Keratinocyte (primary cell): ENCODE measurements around the gene COL11A2. TPM values are rescaled to one million over a fixed set of nuclear protein-coding genes. Genes with fewer than 3 reads are reported as not detected.

Source experiments
- DNase-seq: peaks from one replicate; pipeline ENCODE4 v3.0.0-alpha.2; 2011; ENCODE audit warnings: low read depth, missing footprints, low spot score
- FAIRE-seq: peaks from 2 replicates; lab custom pipeline; 2011; peaks lifted over from hg19 to GRCh38; lab: Jason Lieb, UNC
- H2AFZ ChIP-seq: 2 replicates; pipeline ENCODE4 v1.6.0; 2012; ENCODE audit warnings: low read length, control low read depth, inconsistent platforms; ENCODE audit not compliant: control insufficient read depth
- H3K27ac ChIP-seq: 2 replicates; pipeline ENCODE4 v1.5.1; 2011; ENCODE audit warnings: low read length; ENCODE audit not compliant: control insufficient read depth, insufficient read depth
- H3K27me3 ChIP-seq: 3 replicates; pipeline ENCODE4 v1.6.0; 2011; ENCODE audit warnings: low read length; ENCODE audit not compliant: control insufficient read depth, insufficient read depth; ENCODE audit errors: extremely low read depth
- H3K36me3 ChIP-seq, 2 experiments: 2 replicates in 1 of 2; 3 replicates in 1 of 2; pipeline ENCODE4 v1.5.1; 2011; ENCODE audit warnings: low read length in 2 of 2, mild to moderate bottlenecking in 1 of 2; ENCODE audit not compliant: control insufficient read depth in 2 of 2, insufficient read depth in 2 of 2; ENCODE audit errors: extremely low read depth in 1 of 2
- H3K4me1 ChIP-seq: 3 replicates; pipeline ENCODE4 v1.5.1; 2011; ENCODE audit warnings: low read length; ENCODE audit not compliant: control insufficient read depth, insufficient read depth; ENCODE audit errors: extremely low read depth
- H3K4me2 ChIP-seq: 3 replicates; pipeline ENCODE4 v1.6.0; 2011; ENCODE audit warnings: low read depth, low read length; ENCODE audit not compliant: control insufficient read depth, insufficient read depth; ENCODE audit errors: extremely low read depth
- H3K4me3 ChIP-seq, 3 experiments: fragments of 200-600 bp in 1 of 3; sonication (generic) in 1 of 3; 2 replicates in 2 of 3; 3 replicates in 1 of 3; pipeline ENCODE4 v1.5.1; 2011 to 2016; ENCODE audit warnings: low read length in 3 of 3, mild to moderate bottlenecking in 3 of 3, control low read depth in 2 of 3, inconsistent platforms in 1 of 3, low read depth in 1 of 3, mixed read lengths in 1 of 3, mixed run types in 1 of 3, moderate library complexity in 1 of 3; ENCODE audit not compliant: control insufficient read depth in 2 of 3, insufficient read depth in 2 of 3; ENCODE audit errors: extremely low read depth in 1 of 3
- H3K79me2 ChIP-seq: 2 replicates; pipeline ENCODE4 v1.6.0; 2012; ENCODE audit warnings: low read length; ENCODE audit not compliant: control insufficient read depth, insufficient read depth
- H3K9ac ChIP-seq: 3 replicates; pipeline ENCODE4 v1.6.0; 2011; ENCODE audit warnings: low read length; ENCODE audit not compliant: control insufficient read depth, insufficient read depth; ENCODE audit errors: extremely low read depth
- H3K9me1 ChIP-seq: 3 replicates; pipeline ENCODE4 v1.6.0; 2011; ENCODE audit warnings: low read length; ENCODE audit not compliant: control insufficient read depth, insufficient read depth; ENCODE audit errors: extremely low read depth
- H3K9me3 ChIP-seq: 2 replicates; pipeline ENCODE4 v1.5.1; 2012; ENCODE audit warnings: low read depth, low read length; ENCODE audit not compliant: control insufficient read depth
- H4K20me1 ChIP-seq: 3 replicates; pipeline ENCODE4 v1.6.0; 2011; ENCODE audit warnings: low read length; ENCODE audit not compliant: control insufficient read depth, insufficient read depth; ENCODE audit errors: extremely low read depth
- EZH2 ChIP-seq: IDR thresholded peaks from one replicate; pipeline ENCODE4 v1.6.1; 2012; ENCODE audit warnings: inconsistent platforms, mild to moderate bottlenecking, low read length, moderate library complexity
- dilution Hi-C: fragments of 300-500 bp; cut with MboI; formaldehyde crosslinking; loops from one replicate; pipeline ENCODE4 v1.7.0; 2020; ENCODE audit warnings: low sequenced_read_pairs; ENCODE audit not compliant: extremely low pct_ligation_motif_present
- polyA plus RNA-seq, 5 experiments: library from polyadenylated mRNA; depleted of rRNA in 3 of 5; stranded (reverse) in 3 of 5; stranded (forward) in 1 of 5; unstranded in 1 of 5; fragments of >200 nt; gene quantifications; 1 replicate in 1 of 5; 2 replicates in 3 of 5; 3 replicates in 1 of 5; pipeline versions ENCODE4 v1.2.1 to v1.2.3, GENCODE V29; 2011 to 2012; ENCODE audit warnings: missing spikeins in 2 of 5, low read depth in 1 of 5, low replicate concordance in 1 of 5
- TF ChIP-seq, protein P1 (sequence below), 3 experiments: IDR thresholded peaks in 1 of 3; conservative IDR thresholded peaks in 1 of 3; optimal IDR thresholded peaks in 1 of 3; 2 replicates in 2 of 3; 3 replicates in 1 of 3; pipeline versions ENCODE3 to v1.5.1; 2011; ENCODE audit warnings: low read length in 3 of 3, mild to moderate bottlenecking in 3 of 3, moderate library complexity in 2 of 3, control low read depth in 1 of 3, inconsistent platforms in 1 of 3; ENCODE audit not compliant: insufficient read depth in 2 of 3; ENCODE audit errors: extremely low read depth in 1 of 3

The COL11A2 gene
- polyA plus RNA-seq, 1 donor (not counting 4 experiments of a cell fraction or from before 2014, with no cell fraction given) = 0.08 TPM

DNA sequence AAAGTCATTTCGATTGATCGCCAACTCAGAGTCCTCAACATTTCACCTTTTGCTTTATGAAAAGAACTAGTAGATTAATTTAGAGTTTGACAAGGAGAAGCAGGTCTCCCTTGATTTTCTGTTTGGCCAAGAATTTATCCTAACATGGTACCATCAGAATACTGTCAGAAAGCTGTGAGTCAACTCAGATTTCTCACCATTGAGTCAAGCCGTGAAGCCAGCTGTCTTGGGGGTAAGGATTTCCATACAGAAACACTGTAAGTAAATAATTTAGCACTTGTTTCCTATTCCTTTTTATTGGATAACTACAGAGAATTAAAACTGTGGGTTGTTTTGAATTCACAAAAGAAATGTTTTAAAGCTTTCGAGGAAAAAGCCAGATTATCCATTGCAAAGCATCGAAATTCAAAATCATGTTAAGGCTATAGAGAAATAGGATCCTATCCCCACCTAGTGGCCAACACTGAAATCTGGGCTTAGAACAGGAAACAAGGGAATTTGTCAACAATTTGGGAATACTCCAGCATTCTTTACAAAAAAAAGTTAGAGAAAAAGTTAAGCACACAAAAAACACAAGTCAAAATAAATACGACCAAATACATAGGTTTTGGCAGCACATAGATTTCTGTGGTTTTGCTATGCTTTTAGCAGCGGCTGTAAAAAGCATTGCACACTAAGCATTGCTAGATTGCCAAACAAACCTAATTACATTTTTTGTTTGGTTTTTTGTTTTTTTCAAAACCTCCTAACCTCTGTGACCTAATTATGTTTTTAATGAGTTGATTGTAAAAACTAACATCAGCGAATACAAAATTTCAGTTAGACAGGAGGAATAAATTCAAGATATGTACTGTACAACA lies 44.2 kb downstream of the COL11A2 start:
- H3K9me3 ChIP-seq = no peaks in the 10 kb centered on the region
- H3K4me1 ChIP-seq = no peaks in the 10 kb centered on the region
- dilution Hi-C loops = no loop called here
- H3K79me2 ChIP-seq = no peaks in the 10 kb centered on the region
- H3K9me1 ChIP-seq = no peaks in the 10 kb centered on the region
- FAIRE-seq (peak; percentile 84), DNase-seq (no peak)
- H3K9ac ChIP-seq = no peak overlapping the region
- no peaks in the 10 kb centered on the region for H3K27me3 ChIP-seq
- H4K20me1 ChIP-seq = no peaks in the 10 kb centered on the region
- no peaks in the 10 kb centered on the region for H3K36me3 ChIP-seq
- no peak overlapping the region for H3K4me2 ChIP-seq
- no peak overlapping the region for H3K27ac ChIP-seq
- H2AFZ ChIP-seq = no peak overlapping the region
- H3K4me3 ChIP-seq = no peak overlapping the region
- TF ChIP-seq EZH2 = no peak
- TF ChIP-seq, protein P1, sequence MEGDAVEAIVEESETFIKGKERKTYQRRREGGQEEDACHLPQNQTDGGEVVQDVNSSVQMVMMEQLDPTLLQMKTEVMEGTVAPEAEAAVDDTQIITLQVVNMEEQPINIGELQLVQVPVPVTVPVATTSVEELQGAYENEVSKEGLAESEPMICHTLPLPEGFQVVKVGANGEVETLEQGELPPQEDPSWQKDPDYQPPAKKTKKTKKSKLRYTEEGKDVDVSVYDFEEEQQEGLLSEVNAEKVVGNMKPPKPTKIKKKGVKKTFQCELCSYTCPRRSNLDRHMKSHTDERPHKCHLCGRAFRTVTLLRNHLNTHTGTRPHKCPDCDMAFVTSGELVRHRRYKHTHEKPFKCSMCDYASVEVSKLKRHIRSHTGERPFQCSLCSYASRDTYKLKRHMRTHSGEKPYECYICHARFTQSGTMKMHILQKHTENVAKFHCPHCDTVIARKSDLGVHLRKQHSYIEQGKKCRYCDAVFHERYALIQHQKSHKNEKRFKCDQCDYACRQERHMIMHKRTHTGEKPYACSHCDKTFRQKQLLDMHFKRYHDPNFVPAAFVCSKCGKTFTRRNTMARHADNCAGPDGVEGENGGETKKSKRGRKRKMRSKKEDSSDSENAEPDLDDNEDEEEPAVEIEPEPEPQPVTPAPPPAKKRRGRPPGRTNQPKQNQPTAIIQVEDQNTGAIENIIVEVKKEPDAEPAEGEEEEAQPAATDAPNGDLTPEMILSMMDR (optimal IDR thresholded peaks at IDR 0.05 in 1 of 3, IDR thresholded peaks at IDR 0.05 in 1 of 3, conservative IDR thresholded peaks at IDR 0.05 in 1 of 3; ENCODE audit: extremely low read depth in 1 of 3, insufficient read depth in 2 of 3, low read length in 3 of 3) = peak in 2 of 3 experiments; percentile 71

DNA sequence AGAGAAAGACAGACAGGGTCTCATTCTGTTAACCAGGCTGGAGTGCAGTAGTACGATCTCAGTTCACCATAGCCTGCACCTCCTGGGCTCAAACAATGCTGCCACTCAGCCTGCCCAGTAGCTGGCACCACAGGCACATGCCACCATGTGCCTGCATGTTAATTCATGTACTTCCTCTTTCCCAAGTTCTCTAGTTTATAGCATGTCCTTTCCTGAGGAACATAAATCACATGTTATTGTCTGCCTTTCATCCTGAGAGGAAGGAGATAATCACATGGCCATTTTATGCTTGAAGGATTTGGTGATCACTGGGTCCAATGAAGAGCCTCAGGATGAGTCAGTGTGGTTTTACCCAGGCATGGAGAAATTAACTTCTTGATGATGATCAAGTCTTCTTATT lies 47.9 kb downstream of the COL11A2 start:
- dilution Hi-C loops = no loop called here
- Histone ChIP-seq H3K4me1 (no peaks in the 10 kb centered on the region), H3K9me3 (no peaks in the 10 kb centered on the region), H3K9ac (no peak overlapping the region), H3K27ac (no peak overlapping the region), H2AFZ (no peak overlapping the region), H3K36me3 (no peaks in the 10 kb centered on the region), H3K4me3 (no peak overlapping the region), H3K9me1 (no peaks in the 10 kb centered on the region), H3K4me2 (no peak overlapping the region), H4K20me1 (no peaks in the 10 kb centered on the region), H3K27me3 (no peaks in the 10 kb centered on the region), H3K79me2 (no peaks in the 10 kb centered on the region)
- FAIRE-seq (peak; percentile 32), DNase-seq (no peak)
- no peak for TF ChIP-seq EZH2
- TF ChIP-seq, protein P1 (optimal IDR thresholded peaks at IDR 0.05 in 1 of 3, IDR thresholded peaks at IDR 0.05 in 1 of 3, conservative IDR thresholded peaks at IDR 0.05 in 1 of 3; ENCODE audit: extremely low read depth in 1 of 3, insufficient read depth in 2 of 3, low read length in 3 of 3) = peak in 2 of 3 experiments; percentile 5 to 38
